Measurements from ENCODE around the gene ERLEC1.

Gene ERLEC1

GRCh38 chr2:53767405-53768241 lies 19.2 kb upstream of the ERLEC1 start, which contains the start of gene CHAC2:
Gene CHAC2, plus strand, starts transcription at chr2:53767804. Its CDS starts 83 bp downstream, at chr2:53767887.
- H3K4me3 ChIP-seq (ENCODE audit: low read depth, low read length), result peak within 1 kb of the TSS; percentile 58
- TF ChIP-seq, protein P1, sequence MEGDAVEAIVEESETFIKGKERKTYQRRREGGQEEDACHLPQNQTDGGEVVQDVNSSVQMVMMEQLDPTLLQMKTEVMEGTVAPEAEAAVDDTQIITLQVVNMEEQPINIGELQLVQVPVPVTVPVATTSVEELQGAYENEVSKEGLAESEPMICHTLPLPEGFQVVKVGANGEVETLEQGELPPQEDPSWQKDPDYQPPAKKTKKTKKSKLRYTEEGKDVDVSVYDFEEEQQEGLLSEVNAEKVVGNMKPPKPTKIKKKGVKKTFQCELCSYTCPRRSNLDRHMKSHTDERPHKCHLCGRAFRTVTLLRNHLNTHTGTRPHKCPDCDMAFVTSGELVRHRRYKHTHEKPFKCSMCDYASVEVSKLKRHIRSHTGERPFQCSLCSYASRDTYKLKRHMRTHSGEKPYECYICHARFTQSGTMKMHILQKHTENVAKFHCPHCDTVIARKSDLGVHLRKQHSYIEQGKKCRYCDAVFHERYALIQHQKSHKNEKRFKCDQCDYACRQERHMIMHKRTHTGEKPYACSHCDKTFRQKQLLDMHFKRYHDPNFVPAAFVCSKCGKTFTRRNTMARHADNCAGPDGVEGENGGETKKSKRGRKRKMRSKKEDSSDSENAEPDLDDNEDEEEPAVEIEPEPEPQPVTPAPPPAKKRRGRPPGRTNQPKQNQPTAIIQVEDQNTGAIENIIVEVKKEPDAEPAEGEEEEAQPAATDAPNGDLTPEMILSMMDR (IDR thresholded peaks at IDR 0.05; ENCODE audit: insufficient read depth, low read depth, low read length, missing control alignments), result peak; percentile 19
- DNase-seq (ENCODE audit: low read depth), result peak; percentile 95

- no peak for DNase-seq (ENCODE audit: low read depth)
- H3K4me3 ChIP-seq (ENCODE audit: low read depth, low read length), result peak overlapping the region; percentile 58
- TF ChIP-seq, protein P1 (IDR thresholded peaks at IDR 0.05; ENCODE audit: insufficient read depth, low read depth, low read length, missing control alignments), result no peak
Measured at GRCh38 chr2:53768242-53768542, 18.7 kb upstream of the ERLEC1 start.

DNA sequence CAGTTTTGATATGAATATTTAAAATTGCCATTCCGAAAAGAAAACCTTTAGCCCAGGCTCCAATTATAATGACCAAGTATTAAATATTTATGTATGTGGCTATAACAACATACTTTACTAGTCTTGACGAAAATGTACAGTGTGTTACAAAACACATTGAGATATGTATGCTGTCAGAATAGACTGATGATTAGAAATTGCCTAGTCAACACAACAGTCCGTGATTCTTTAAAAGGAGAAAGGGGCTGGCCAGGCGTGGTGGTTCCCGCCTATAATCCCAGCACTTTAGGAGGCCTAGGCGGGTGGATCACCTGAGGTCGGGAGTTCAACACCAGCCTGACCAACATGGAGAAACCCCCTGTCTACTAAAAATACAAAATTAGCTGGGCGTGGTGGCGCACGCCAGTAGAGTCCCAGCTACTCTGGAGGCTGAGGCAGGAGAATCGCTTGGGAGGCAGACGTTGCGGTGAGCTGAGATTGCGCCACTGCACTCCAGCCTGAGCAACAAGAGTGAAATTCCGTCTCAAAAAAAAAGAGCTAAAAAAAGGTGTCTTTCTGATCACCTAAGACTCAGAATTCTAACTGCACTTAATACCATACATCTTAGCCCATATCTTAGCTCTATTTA lies 17.4 kb upstream of the ERLEC1 start:
- H3K4me3 ChIP-seq (ENCODE audit: low read depth, low read length), result peak overlapping the region; percentile 58; the same call in 1 of the 2 replicates
- TF ChIP-seq, protein P1 (IDR thresholded peaks at IDR 0.05; ENCODE audit: insufficient read depth, low read depth, low read length, missing control alignments), result no peak
- no peak for DNase-seq (ENCODE audit: low read depth)

GRCh38 chr2:53770264-53770663 lies 16.6 kb upstream of the ERLEC1 start:
- no peak for DNase-seq (ENCODE audit: low read depth)
- no peak overlapping the region for H3K4me3 ChIP-seq (ENCODE audit: low read depth, low read length)
- TF ChIP-seq, protein P1 (IDR thresholded peaks at IDR 0.05; ENCODE audit: insufficient read depth, low read depth, low read length, missing control alignments), result no peak

- no peak overlapping the region for H3K4me3 ChIP-seq (ENCODE audit: low read depth, low read length)
- DNase-seq (ENCODE audit: low read depth), result no peak
- TF ChIP-seq, protein P1 (IDR thresholded peaks at IDR 0.05; ENCODE audit: insufficient read depth, low read depth, low read length, missing control alignments), result no peak
Measured at GRCh38 chr2:53777134-53777533, 9.7 kb upstream of the ERLEC1 start.

- no peak overlapping the region for H3K4me3 ChIP-seq (ENCODE audit: low read depth, low read length)
- DNase-seq (ENCODE audit: low read depth), result no peak
- TF ChIP-seq, protein P1 (IDR thresholded peaks at IDR 0.05; ENCODE audit: insufficient read depth, low read depth, low read length, missing control alignments), result no peak
Measured at GRCh38 chr2:53778536-53779162, 8.2 kb upstream of the ERLEC1 start.

Data from GM12865 (cell line).